ENCODE measurements around the gene ANKRD17.

The ANKRD17 gene

GRCh38 chr4:73237044-73237443, 21.6 kb downstream of the ANKRD17 start:
- no peak overlapping the region for H3K4me3 ChIP-seq (IDR thresholded peaks at IDR 0.05; ENCODE audit: insufficient read depth, low read depth, low read length)
- H4K20me1 ChIP-seq (ENCODE audit: insufficient read depth) = peaks cover 22% of the 10 kb centered on the region
- H3K4me1 ChIP-seq (ENCODE audit: low read depth, poor library complexity, severe bottlenecking) = peaks cover 11% of the 10 kb centered on the region
- peaks cover 92% of the 10 kb centered on the region for H3K79me2 ChIP-seq (ENCODE audit: insufficient read depth, low read depth)
- no peaks in the 10 kb centered on the region for H3K27me3 ChIP-seq (ENCODE audit: insufficient read depth, low read depth)
- H3K36me3 ChIP-seq (ENCODE audit: insufficient read depth) = no peaks in the 10 kb centered on the region
- H3K9ac ChIP-seq = no peak overlapping the region
- TF ChIP-seq, protein P1, sequence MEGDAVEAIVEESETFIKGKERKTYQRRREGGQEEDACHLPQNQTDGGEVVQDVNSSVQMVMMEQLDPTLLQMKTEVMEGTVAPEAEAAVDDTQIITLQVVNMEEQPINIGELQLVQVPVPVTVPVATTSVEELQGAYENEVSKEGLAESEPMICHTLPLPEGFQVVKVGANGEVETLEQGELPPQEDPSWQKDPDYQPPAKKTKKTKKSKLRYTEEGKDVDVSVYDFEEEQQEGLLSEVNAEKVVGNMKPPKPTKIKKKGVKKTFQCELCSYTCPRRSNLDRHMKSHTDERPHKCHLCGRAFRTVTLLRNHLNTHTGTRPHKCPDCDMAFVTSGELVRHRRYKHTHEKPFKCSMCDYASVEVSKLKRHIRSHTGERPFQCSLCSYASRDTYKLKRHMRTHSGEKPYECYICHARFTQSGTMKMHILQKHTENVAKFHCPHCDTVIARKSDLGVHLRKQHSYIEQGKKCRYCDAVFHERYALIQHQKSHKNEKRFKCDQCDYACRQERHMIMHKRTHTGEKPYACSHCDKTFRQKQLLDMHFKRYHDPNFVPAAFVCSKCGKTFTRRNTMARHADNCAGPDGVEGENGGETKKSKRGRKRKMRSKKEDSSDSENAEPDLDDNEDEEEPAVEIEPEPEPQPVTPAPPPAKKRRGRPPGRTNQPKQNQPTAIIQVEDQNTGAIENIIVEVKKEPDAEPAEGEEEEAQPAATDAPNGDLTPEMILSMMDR (conservative IDR thresholded peaks at IDR 0.05; ENCODE audit: low read depth, low read length) = no peak
- H3K27ac ChIP-seq = no peak overlapping the region
- no peak overlapping the region for H3K4me2 ChIP-seq
- no peak overlapping the region for H2AFZ ChIP-seq (ENCODE audit: low read depth)

DNA sequence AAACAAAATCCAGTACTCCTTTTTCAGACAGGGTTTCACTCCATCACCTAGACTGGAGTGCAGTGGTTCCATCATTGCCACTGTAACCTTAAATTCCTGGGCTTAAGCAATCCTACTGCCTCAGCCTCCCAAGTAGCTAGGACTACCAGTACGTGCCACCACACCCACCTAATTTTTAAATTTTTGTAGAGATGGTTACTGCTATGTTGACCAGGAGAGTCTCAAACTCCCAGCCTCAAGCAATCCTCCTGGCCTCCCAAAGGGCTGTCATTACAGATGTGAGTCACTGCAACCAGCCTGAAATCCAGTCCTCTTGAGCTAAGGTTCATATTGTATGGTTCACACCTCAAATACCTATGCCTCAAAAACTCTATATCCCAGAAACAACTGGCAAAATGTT, 22.4 kb downstream of the ANKRD17 start:
- Histone ChIP-seq H3K79me2 (ENCODE audit: insufficient read depth, low read depth) (peaks cover 92% of the 10 kb centered on the region), H4K20me1 (ENCODE audit: insufficient read depth) (peaks cover 19% of the 10 kb centered on the region), H3K4me3 (IDR thresholded peaks at IDR 0.05; ENCODE audit: insufficient read depth, low read depth, low read length) (no peak overlapping the region), H3K27ac (no peak overlapping the region), H3K9ac (no peak overlapping the region), H2AFZ (ENCODE audit: low read depth) (no peak overlapping the region), H3K27me3 (ENCODE audit: insufficient read depth, low read depth) (no peaks in the 10 kb centered on the region), H3K36me3 (ENCODE audit: insufficient read depth) (no peaks in the 10 kb centered on the region), H3K4me2 (no peak overlapping the region), H3K4me1 (ENCODE audit: low read depth, poor library complexity, severe bottlenecking) (peaks cover 6% of the 10 kb centered on the region)
- TF ChIP-seq, protein P1 (conservative IDR thresholded peaks at IDR 0.05; ENCODE audit: low read depth, low read length) = no peak

GRCh38 chr4:73234712-73235111, 23.9 kb downstream of the ANKRD17 start:
- Histone ChIP-seq H3K27me3 (ENCODE audit: insufficient read depth, low read depth) (no peaks in the 10 kb centered on the region), H3K36me3 (ENCODE audit: insufficient read depth) (no peaks in the 10 kb centered on the region), H3K9ac (no peak overlapping the region), H4K20me1 (ENCODE audit: insufficient read depth) (peaks cover 17% of the 10 kb centered on the region), H3K4me3 (IDR thresholded peaks at IDR 0.05; ENCODE audit: insufficient read depth, low read depth, low read length) (no peak overlapping the region), H3K79me2 (ENCODE audit: insufficient read depth, low read depth) (peaks cover 83% of the 10 kb centered on the region), H2AFZ (ENCODE audit: low read depth) (no peak overlapping the region), H3K4me1 (ENCODE audit: low read depth, poor library complexity, severe bottlenecking) (peaks cover 6% of the 10 kb centered on the region), H3K4me2 (no peak overlapping the region), H3K27ac (no peak overlapping the region)
- TF ChIP-seq, protein P1 (conservative IDR thresholded peaks at IDR 0.05; ENCODE audit: low read depth, low read length) = no peak

- Histone ChIP-seq H3K9ac (no peak overlapping the region), H3K27me3 (ENCODE audit: insufficient read depth, low read depth) (no peaks in the 10 kb centered on the region), H3K4me2 (no peak overlapping the region), H4K20me1 (ENCODE audit: insufficient read depth) (no peaks in the 10 kb centered on the region; the same call in 1 of the 2 replicates), H3K27ac (no peak overlapping the region), H3K79me2 (ENCODE audit: insufficient read depth, low read depth) (peaks cover 74% of the 10 kb centered on the region; the same call in 1 of the 2 replicates), H2AFZ (ENCODE audit: low read depth) (no peak overlapping the region), H3K4me1 (ENCODE audit: low read depth, poor library complexity, severe bottlenecking) (peaks cover 6% of the 10 kb centered on the region), H3K4me3 (IDR thresholded peaks at IDR 0.05; ENCODE audit: insufficient read depth, low read depth, low read length) (no peak overlapping the region), H3K36me3 (ENCODE audit: insufficient read depth) (peaks cover 4% of the 10 kb centered on the region; the same call in 1 of the 2 replicates)
- TF ChIP-seq, protein P1 (conservative IDR thresholded peaks at IDR 0.05; ENCODE audit: low read depth, low read length) = no peak
Observed at GRCh38 chr4:73231518-73232487, 26.8 kb downstream of the ANKRD17 start.

Data from KMS-11 (cell line).